ENCODE measurements around the gene SLC38A10.

DNA sequence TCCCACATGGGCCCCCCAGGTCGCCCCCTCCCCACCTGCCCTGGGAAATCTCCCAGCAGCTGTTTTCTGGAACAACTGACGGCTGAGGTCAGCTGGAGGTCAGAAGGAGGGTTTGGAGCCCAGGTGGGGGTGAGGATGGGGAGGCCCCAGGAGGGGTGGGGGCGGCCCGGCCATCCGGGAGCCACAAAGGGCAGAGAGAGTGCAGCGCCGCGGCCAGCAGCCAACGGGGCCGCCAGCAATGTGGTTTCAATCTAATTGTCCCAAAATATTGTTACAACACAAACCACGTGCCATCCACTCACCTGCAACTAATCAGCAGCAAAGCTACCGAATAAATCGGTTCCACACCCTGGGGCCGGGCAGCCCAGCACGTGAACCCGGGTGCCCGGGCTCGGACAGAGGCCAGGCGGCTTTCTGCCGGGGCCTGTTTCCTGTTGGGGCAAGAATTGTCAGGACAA, 28.3 kb upstream of the SLC38A10 start:
- TF ChIP-seq, protein P1, sequence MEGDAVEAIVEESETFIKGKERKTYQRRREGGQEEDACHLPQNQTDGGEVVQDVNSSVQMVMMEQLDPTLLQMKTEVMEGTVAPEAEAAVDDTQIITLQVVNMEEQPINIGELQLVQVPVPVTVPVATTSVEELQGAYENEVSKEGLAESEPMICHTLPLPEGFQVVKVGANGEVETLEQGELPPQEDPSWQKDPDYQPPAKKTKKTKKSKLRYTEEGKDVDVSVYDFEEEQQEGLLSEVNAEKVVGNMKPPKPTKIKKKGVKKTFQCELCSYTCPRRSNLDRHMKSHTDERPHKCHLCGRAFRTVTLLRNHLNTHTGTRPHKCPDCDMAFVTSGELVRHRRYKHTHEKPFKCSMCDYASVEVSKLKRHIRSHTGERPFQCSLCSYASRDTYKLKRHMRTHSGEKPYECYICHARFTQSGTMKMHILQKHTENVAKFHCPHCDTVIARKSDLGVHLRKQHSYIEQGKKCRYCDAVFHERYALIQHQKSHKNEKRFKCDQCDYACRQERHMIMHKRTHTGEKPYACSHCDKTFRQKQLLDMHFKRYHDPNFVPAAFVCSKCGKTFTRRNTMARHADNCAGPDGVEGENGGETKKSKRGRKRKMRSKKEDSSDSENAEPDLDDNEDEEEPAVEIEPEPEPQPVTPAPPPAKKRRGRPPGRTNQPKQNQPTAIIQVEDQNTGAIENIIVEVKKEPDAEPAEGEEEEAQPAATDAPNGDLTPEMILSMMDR (conservative IDR thresholded peaks at IDR 0.05; ENCODE audit: low read depth, low read length) = no peak
- no peak for TF ChIP-seq RAD21 (IDR thresholded peaks at IDR 0.05; ENCODE audit: low read length)
- TF ChIP-seq FOS (IDR thresholded peaks at IDR 0.05; ENCODE audit: low read depth, low read length) = no peak
- TF ChIP-seq MAFK (IDR thresholded peaks at IDR 0.05; ENCODE audit: low read depth, low read length) = no peak
- TF ChIP-seq POLR2A (IDR thresholded peaks at IDR 0.05; ENCODE audit: low read depth, low read length) = no peak
- TF ChIP-seq RFX5 (IDR thresholded peaks at IDR 0.05; ENCODE audit: low read depth, low read length) = no peak
- no peak for TF ChIP-seq ELK1 (IDR thresholded peaks at IDR 0.05; ENCODE audit: borderline replicate concordance, low read depth, low read length)
- no peak for TF ChIP-seq MXI1 (IDR thresholded peaks at IDR 0.05; ENCODE audit: borderline replicate concordance, low read depth, low read length)

All from IMR-90 (cell line).